H1 (cell line): Measurements from ENCODE around the gene VPS26B. TPM values are rescaled to one million over a fixed set of nuclear protein-coding genes. Genes with fewer than 3 reads are reported as not detected.

Experiments
- CTCF ChIA-PET: fragments of 300-600 bp; sonication (Branson Sonifier 250); formaldehyde crosslinking; loops from one replicate; lab custom pipeline; 2021; ENCODE audit not compliant: partially characterized antibody; lab: Charles Lee
- POLR2A ChIA-PET: fragments of 300-600 bp; sonication (Branson Sonifier 250); formaldehyde crosslinking; loops from one replicate; lab custom pipeline; 2021; ENCODE audit warnings: inconsistent platforms; ENCODE audit not compliant: partially characterized antibody; lab: Charles Lee
- DNase-seq, 2 experiments: peaks; one replicate each; pipeline versions ENCODE4 v3.0.0 to v3.0.0-alpha.2; 2010 to 2022; ENCODE audit warnings: low spot score in 2 of 2, low read depth in 1 of 2, mixed read lengths in 1 of 2
- FAIRE-seq: peaks from 2 replicates; lab custom pipeline; 2011; peaks lifted over from hg19 to GRCh38; lab: Jason Lieb, UNC
- H2AFZ ChIP-seq: 2 replicates; pipeline ENCODE4 v1.8.1; 2012; ENCODE audit warnings: low read length, inconsistent platforms
- H2AK5ac ChIP-seq: 2 replicates; pipeline ENCODE4 v1.6.1; 2013; ENCODE audit warnings: low read depth, low read length
- H2BK120ac ChIP-seq: replicated peaks from 2 replicates; pipeline ENCODE3; 2013; ENCODE audit warnings: low read depth, low read length, inconsistent platforms
- H2BK12ac ChIP-seq: 2 replicates; pipeline ENCODE4 v1.6.1; 2013; ENCODE audit warnings: low read depth, low read length
- H2BK15ac ChIP-seq: 2 replicates; pipeline ENCODE4 v1.6.1; 2013; ENCODE audit warnings: low read length
- H2BK20ac ChIP-seq: 2 replicates; pipeline ENCODE4 v1.6.1; 2013; ENCODE audit warnings: low read length
- H2BK5ac ChIP-seq: 2 replicates; pipeline ENCODE4 v1.6.1; 2013; ENCODE audit warnings: low read depth, low read length
- H3K14ac ChIP-seq: 2 replicates; pipeline ENCODE4 v1.6.1; 2013; ENCODE audit warnings: inconsistent platforms; ENCODE audit not compliant: insufficient read length
- H3K18ac ChIP-seq: 2 replicates; pipeline ENCODE4 v1.6.1; 2013; ENCODE audit warnings: low read length; ENCODE audit errors: extremely low read depth
- H3K23ac ChIP-seq: 2 replicates; pipeline ENCODE4 v1.6.1; 2013; ENCODE audit warnings: inconsistent platforms; ENCODE audit not compliant: insufficient read length
- H3K23me2 ChIP-seq: 2 replicates; pipeline ENCODE4 v1.6.1; 2013; ENCODE audit warnings: low read depth, low read length
- H3K27ac ChIP-seq: 2 replicates; pipeline ENCODE4 v1.6.1; 2011; ENCODE audit warnings: low read depth, low read length, inconsistent platforms
- H3K27me3 ChIP-seq, 4 experiments: replicated peaks in 1 of 4; 1 replicate in 1 of 4; 2 replicates in 3 of 4; pipeline versions ENCODE4 v1.6.1 to v1.8.1; 2011 to 2013; ENCODE audit warnings: low read length in 3 of 4, mild to moderate bottlenecking in 3 of 4, inconsistent platforms in 2 of 4, mixed read lengths in 2 of 4, moderate library complexity in 1 of 4; ENCODE audit not compliant: control insufficient read depth in 3 of 4, insufficient read depth in 3 of 4; ENCODE audit errors: extremely low read depth in 1 of 4
- H3K36me3 ChIP-seq, 4 experiments: 2 replicates each; pipeline versions ENCODE4 v1.6.1 to v1.8.1; 2011 to 2013; ENCODE audit warnings: mild to moderate bottlenecking in 4 of 4, low read length in 3 of 4, moderate library complexity in 2 of 4, control low read depth in 1 of 4, inconsistent platforms in 1 of 4; ENCODE audit not compliant: insufficient read depth in 4 of 4, control insufficient read depth in 2 of 4
- H3K4ac ChIP-seq: replicated peaks from 2 replicates; pipeline ENCODE3; 2013; ENCODE audit warnings: low read length, low read depth, mixed read lengths, inconsistent platforms; ENCODE audit not compliant: insufficient read length
- H3K4me1 ChIP-seq, 4 experiments: replicated peaks in 1 of 4; 1 replicate in 1 of 4; 2 replicates in 3 of 4; pipeline versions ENCODE4 v1.6.1 to v1.8.1; 2011 to 2013; ENCODE audit warnings: low read length in 3 of 4, inconsistent platforms in 2 of 4, mixed read lengths in 1 of 4; ENCODE audit not compliant: insufficient read depth in 4 of 4, control insufficient read depth in 3 of 4
- H3K4me2 ChIP-seq, 2 experiments: 2 replicates each; pipeline versions ENCODE4 v1.6.1 to v1.8.1; 2011 to 2013; ENCODE audit warnings: low read depth in 2 of 2, low read length in 2 of 2, control low read depth in 1 of 2, inconsistent platforms in 1 of 2, mild to moderate bottlenecking in 1 of 2; ENCODE audit not compliant: insufficient read depth in 1 of 2
- H3K4me3 ChIP-seq, 4 experiments: fragments of 200-600, 300-600 bp in 1 of 4; sonication (generic), shearing (Covaris generic), sonication (Bioruptor Twin) in 1 of 4; 2 replicates each; pipeline versions ENCODE4 v1.5.1 to v1.8.1; 2011 to 2016; ENCODE audit warnings: low read length in 4 of 4, low read depth in 3 of 4, control low read depth in 2 of 4, inconsistent platforms in 2 of 4, mild to moderate bottlenecking in 2 of 4, mixed read lengths in 1 of 4, moderate library complexity in 1 of 4; ENCODE audit not compliant: insufficient read depth in 2 of 4; ENCODE audit errors: extremely low read depth in 1 of 4
- H3K56ac ChIP-seq: replicated peaks from 2 replicates; pipeline ENCODE3; 2013; ENCODE audit warnings: low read depth, mild to moderate bottlenecking, mixed read lengths, low read length, inconsistent platforms; ENCODE audit not compliant: insufficient read length
- H3K79me1 ChIP-seq: 2 replicates; pipeline ENCODE4 v1.6.1; 2013; ENCODE audit warnings: low read depth, low read length, control low read depth
- H3K79me2 ChIP-seq, 2 experiments: 2 replicates each; pipeline versions ENCODE4 v1.6.1 to v1.8.1; 2012 to 2013; ENCODE audit warnings: low read length in 2 of 2, mild to moderate bottlenecking in 2 of 2, inconsistent platforms in 1 of 2; ENCODE audit not compliant: insufficient read depth in 2 of 2, control insufficient read depth in 1 of 2
- H3K9ac ChIP-seq, 4 experiments: replicated peaks in 1 of 4; 1 replicate in 1 of 4; 2 replicates in 3 of 4; pipeline versions ENCODE4 v1.6.1 to v1.8.1; 2011 to 2013; ENCODE audit warnings: low read depth in 3 of 4, low read length in 3 of 4, control low read depth in 2 of 4, mild to moderate bottlenecking in 2 of 4, moderate library complexity in 2 of 4, inconsistent platforms in 1 of 4; ENCODE audit errors: extremely low read depth in 1 of 4
- H3K9me3 ChIP-seq, 2 experiments: 2 replicates each; pipeline versions ENCODE4 v1.6.1 to v1.8.1; 2012 to 2013; ENCODE audit warnings: mild to moderate bottlenecking in 2 of 2, moderate library complexity in 2 of 2, control low read depth in 1 of 2, inconsistent platforms in 1 of 2, low read depth in 1 of 2, low read length in 1 of 2, mixed read lengths in 1 of 2; ENCODE audit not compliant: insufficient read depth in 2 of 2
- H4K20me1 ChIP-seq, 2 experiments: replicated peaks in 1 of 2; 2 replicates each; pipeline versions ENCODE3 to v1.8.1; 2011 to 2013; ENCODE audit warnings: inconsistent platforms in 2 of 2, low read length in 2 of 2, mild to moderate bottlenecking in 1 of 2; ENCODE audit not compliant: insufficient read depth in 2 of 2, control insufficient read depth in 1 of 2
- H4K5ac ChIP-seq: 2 replicates; pipeline ENCODE4 v1.6.1; 2013; ENCODE audit warnings: low read length, low read depth, mixed read lengths, inconsistent platforms; ENCODE audit not compliant: insufficient read length
- H4K8ac ChIP-seq: 2 replicates; pipeline ENCODE4 v1.8.0; 2013; ENCODE audit warnings: mild to moderate bottlenecking, moderate library complexity, low read length, inconsistent platforms; ENCODE audit not compliant: insufficient read depth; ENCODE audit errors: extremely low read depth
- H4K91ac ChIP-seq: replicated peaks from 2 replicates; pipeline ENCODE3; 2013; ENCODE audit warnings: low read length, mixed read lengths, inconsistent platforms; ENCODE audit not compliant: insufficient read length
- CHD2 ChIP-seq: IDR thresholded peaks from 2 replicates; pipeline ENCODE4 v1.6.1; 2012; ENCODE audit warnings: low read length, improper control_type of control experiment
- CREB1 ChIP-seq: IDR thresholded peaks from 2 replicates; pipeline ENCODE4 v1.6.1; 2012; ENCODE audit warnings: inconsistent platforms
- HDAC2 ChIP-seq, 2 experiments: fragments of 300-600 bp in 1 of 2; sonication (generic) in 1 of 2; IDR thresholded peaks; 2 replicates each; pipeline ENCODE4 v1.6.1; 2011 to 2012; ENCODE audit warnings: low read depth in 2 of 2, low read length in 2 of 2, mild to moderate bottlenecking in 2 of 2, moderate library complexity in 2 of 2, borderline replicate concordance in 1 of 2, inconsistent platforms in 1 of 2
- HDAC6 ChIP-seq: IDR thresholded peaks from one replicate; pipeline ENCODE4 v1.7.1; 2012; ENCODE audit warnings: low read depth, mild to moderate bottlenecking, inconsistent platforms, low read length, moderate library complexity
- KDM1A ChIP-seq: fragments of 200-600, 300-600 bp; sonication (generic); IDR thresholded peaks from 2 replicates; pipeline ENCODE4 v1.7.1; 2016; ENCODE audit warnings: mild to moderate bottlenecking, low read length, borderline replicate concordance
- POLR2A ChIP-seq, 2 experiments: IDR thresholded peaks; 1 replicate in 1 of 2; 2 replicates in 1 of 2; pipeline ENCODE4 v1.6.1; 2011; ENCODE audit warnings: low read depth in 2 of 2, low read length in 2 of 2, mild to moderate bottlenecking in 2 of 2; ENCODE audit errors: control extremely low read depth in 1 of 2
- POU5F1 ChIP-seq: IDR thresholded peaks from 2 replicates; pipeline ENCODE4 v1.6.1; 2011; ENCODE audit warnings: low read depth, mild to moderate bottlenecking, low read length, moderate library complexity
- SP4 ChIP-seq: IDR thresholded peaks from 2 replicates; pipeline ENCODE4 v1.6.1; 2012; ENCODE audit warnings: low read length, inconsistent platforms
- SRF ChIP-seq: IDR thresholded peaks from 2 replicates; pipeline ENCODE4 v1.6.1; 2011; ENCODE audit warnings: mild to moderate bottlenecking, low read depth, low read length, moderate library complexity
- SUZ12 ChIP-seq: fragments of 200-600 bp; sonication (generic); IDR thresholded peaks from 2 replicates; pipeline ENCODE4 v1.6.1; 2012; ENCODE audit warnings: mild to moderate bottlenecking, inconsistent platforms, low read length, moderate library complexity, mixed read lengths
- TBP ChIP-seq: IDR thresholded peaks from 2 replicates; pipeline ENCODE4 v1.6.1; 2011; ENCODE audit warnings: low read depth, low read length, improper control_type of control experiment
- whole genome bisulfite sequencing, 2 experiments: shearing (Covaris generic) in 1 of 2; methylation state at CpG; one replicate each; pipeline versions ENCODE4 v1.1.6 to v1.1.7; 2013 to 2015; ENCODE audit warnings: low lambda C conversion rate in 2 of 2, mixed read lengths in 2 of 2, inconsistent platforms in 1 of 2, low coverage in 1 of 2, missing lambda C conversion rate in 1 of 2; ENCODE audit not compliant: insufficient replicate concordance in 2 of 2, insufficient coverage in 1 of 2, insufficient read length in 1 of 2; ENCODE audit errors: extremely low coverage in 1 of 2, missing lambda C conversion rate in 1 of 2; 5-methylcytosine and 5-hydroxymethylcytosine counted together
- polyA plus RNA-seq, 7 experiments: library from polyadenylated mRNA; depleted of rRNA in 3 of 7; stranded (reverse) in 5 of 7; unstranded in 2 of 7; fragments of >200 nt in 5 of 7; fragments of 200-250 nt in 2 of 7; gene quantifications; 1 replicate in 5 of 7; 2 replicates in 1 of 7; 4 replicates in 1 of 7; pipeline versions ENCODE4 v1.2.1 to v1.2.3, GENCODE V29; 2011 to 2013; ENCODE audit warnings: missing spikeins in 2 of 7, mixed read lengths in 2 of 7
- total RNA-seq: library from RNA; stranded (reverse); fragmentation: NEBNext Ultra II Directional; extraction: Animal tissue kit (Norgen Biotek cat#: 25700); gene quantifications from 2 replicates; pipeline ENCODE4 v1.2.1, GENCODE V29; 2021

Gene VPS26B
- total and polyA plus RNA-seq, 2 of the 8 experiments (the other 6 are each of a cell fraction or from before 2014, with no cell fraction given) = 18.3 to 27.0 TPM

- Histone ChIP-seq H4K91ac (no peak overlapping the region), H4K8ac (no peak overlapping the region), H4K5ac (no peak overlapping the region), H3K4me2 (no peak overlapping the region), H3K4me1 (no peaks in the 10 kb centered on the region; a peak in 1 of 7 replicates), H2AK5ac (no peak overlapping the region), H3K79me1 (no peaks in the 10 kb centered on the region), H2BK12ac (no peak overlapping the region), H2BK5ac (no peak overlapping the region), H2BK20ac (no peak overlapping the region), H3K14ac (no peak overlapping the region), H3K27me3 (no peaks in the 10 kb centered on the region; a peak in 1 of 7 replicates), H3K23me2 (no peaks in the 10 kb centered on the region), H3K4ac (no peak overlapping the region), H2BK120ac (no peak overlapping the region), H3K18ac (no peak overlapping the region), H3K4me3 (no peak overlapping the region), H2BK15ac (no peak overlapping the region), H4K20me1 (no peaks in the 10 kb centered on the region), H3K9me3 (no peaks in the 10 kb centered on the region), H3K9ac (no peak overlapping the region), H3K79me2 (no peaks in the 10 kb centered on the region), H3K27ac (no peak overlapping the region), H3K23ac (no peak overlapping the region), H3K36me3 (peaks cover 6 to 15% (median 9%) of the 10 kb centered on the region in 4 experiments; a peak in 7 of 8 replicates), H2AFZ (no peak overlapping the region), H3K56ac (no peak overlapping the region)
- FAIRE-seq (no peak), DNase-seq (no peak)
- ChIA-PET CTCF (interaction anchor here (1.2 to 4.3 kb wide), 4 partner anchors 12 to 28 kb away, joined by 3 to 26 read pairs (median 8); no protein-coding TSS in a partner anchor), POLR2A (interaction anchor here (0.6 to 6.0 kb wide), 6 partner anchors 11 to 28 kb away, joined by 3 to 42 read pairs (median 3); partner anchors contain the start of gene GLB1L3)
- TF ChIP-seq CHD2 (no peak), SUZ12 (no peak), SRF (no peak), HDAC6 (no peak), POU5F1 (no peak), TBP (no peak), HDAC2 (IDR thresholded peaks at IDR 0.05; ENCODE audit: borderline replicate concordance in 1 of 2, low read depth in 2 of 2, low read length in 2 of 2) (no peak), SP4 (no peak), KDM1A (no peak), POLR2A (IDR thresholded peaks at IDR 0.05; ENCODE audit: control extremely low read depth in 1 of 2, low read depth in 2 of 2, low read length in 2 of 2) (no peak), CREB1 (no peak)
- WGBS, 2 experiments = 86% methylated on average over 9 of the region's 12 CpGs; no CpG with 5 or more reads in 1 of the 2 experiments
These were observed 65.3 kb downstream of the VPS26B start for GRCh38 chr11:134289789-134290188.
